Measurements from ENCODE around the gene MYLK.

DNA sequence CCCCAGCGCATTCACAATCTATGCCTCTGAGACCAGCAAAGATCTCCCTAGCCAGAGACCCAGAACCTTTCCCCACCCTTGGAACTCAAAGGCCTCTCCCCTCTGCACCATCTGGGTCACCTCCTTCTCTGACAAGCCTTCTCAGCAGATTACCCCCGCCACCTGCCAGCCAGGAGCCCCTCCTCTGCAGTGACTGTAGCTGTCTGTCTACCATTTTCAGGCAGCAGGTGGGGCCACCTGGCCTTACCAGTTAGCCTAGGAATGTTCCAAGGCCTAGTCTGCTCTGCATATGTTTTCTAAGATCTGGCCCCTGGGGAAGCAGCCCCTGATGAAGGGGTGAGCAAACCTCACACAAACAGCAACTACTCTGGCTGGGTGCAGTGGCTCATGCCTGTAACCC lies 2.4 kb downstream of the MYLK start:
- TF ChIP-seq, protein P1, sequence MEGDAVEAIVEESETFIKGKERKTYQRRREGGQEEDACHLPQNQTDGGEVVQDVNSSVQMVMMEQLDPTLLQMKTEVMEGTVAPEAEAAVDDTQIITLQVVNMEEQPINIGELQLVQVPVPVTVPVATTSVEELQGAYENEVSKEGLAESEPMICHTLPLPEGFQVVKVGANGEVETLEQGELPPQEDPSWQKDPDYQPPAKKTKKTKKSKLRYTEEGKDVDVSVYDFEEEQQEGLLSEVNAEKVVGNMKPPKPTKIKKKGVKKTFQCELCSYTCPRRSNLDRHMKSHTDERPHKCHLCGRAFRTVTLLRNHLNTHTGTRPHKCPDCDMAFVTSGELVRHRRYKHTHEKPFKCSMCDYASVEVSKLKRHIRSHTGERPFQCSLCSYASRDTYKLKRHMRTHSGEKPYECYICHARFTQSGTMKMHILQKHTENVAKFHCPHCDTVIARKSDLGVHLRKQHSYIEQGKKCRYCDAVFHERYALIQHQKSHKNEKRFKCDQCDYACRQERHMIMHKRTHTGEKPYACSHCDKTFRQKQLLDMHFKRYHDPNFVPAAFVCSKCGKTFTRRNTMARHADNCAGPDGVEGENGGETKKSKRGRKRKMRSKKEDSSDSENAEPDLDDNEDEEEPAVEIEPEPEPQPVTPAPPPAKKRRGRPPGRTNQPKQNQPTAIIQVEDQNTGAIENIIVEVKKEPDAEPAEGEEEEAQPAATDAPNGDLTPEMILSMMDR (IDR thresholded peaks at IDR 0.05; ENCODE audit: insufficient read depth, low read length): no peak
- TF ChIP-seq POLR2AphosphoS5 (IDR thresholded peaks at IDR 0.05; ENCODE audit: low read depth): no peak
- TF ChIP-seq GABPA (IDR thresholded peaks at IDR 0.05; ENCODE audit: low read depth): no peak
- TF ChIP-seq, protein P2, sequence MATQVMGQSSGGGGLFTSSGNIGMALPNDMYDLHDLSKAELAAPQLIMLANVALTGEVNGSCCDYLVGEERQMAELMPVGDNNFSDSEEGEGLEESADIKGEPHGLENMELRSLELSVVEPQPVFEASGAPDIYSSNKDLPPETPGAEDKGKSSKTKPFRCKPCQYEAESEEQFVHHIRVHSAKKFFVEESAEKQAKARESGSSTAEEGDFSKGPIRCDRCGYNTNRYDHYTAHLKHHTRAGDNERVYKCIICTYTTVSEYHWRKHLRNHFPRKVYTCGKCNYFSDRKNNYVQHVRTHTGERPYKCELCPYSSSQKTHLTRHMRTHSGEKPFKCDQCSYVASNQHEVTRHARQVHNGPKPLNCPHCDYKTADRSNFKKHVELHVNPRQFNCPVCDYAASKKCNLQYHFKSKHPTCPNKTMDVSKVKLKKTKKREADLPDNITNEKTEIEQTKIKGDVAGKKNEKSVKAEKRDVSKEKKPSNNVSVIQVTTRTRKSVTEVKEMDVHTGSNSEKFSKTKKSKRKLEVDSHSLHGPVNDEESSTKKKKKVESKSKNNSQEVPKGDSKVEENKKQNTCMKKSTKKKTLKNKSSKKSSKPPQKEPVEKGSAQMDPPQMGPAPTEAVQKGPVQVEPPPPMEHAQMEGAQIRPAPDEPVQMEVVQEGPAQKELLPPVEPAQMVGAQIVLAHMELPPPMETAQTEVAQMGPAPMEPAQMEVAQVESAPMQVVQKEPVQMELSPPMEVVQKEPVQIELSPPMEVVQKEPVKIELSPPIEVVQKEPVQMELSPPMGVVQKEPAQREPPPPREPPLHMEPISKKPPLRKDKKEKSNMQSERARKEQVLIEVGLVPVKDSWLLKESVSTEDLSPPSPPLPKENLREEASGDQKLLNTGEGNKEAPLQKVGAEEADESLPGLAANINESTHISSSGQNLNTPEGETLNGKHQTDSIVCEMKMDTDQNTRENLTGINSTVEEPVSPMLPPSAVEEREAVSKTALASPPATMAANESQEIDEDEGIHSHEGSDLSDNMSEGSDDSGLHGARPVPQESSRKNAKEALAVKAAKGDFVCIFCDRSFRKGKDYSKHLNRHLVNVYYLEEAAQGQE (IDR thresholded peaks at IDR 0.05; ENCODE audit: insufficient replicate concordance, low read depth): no peak
- TF ChIP-seq SPI1 (IDR thresholded peaks at IDR 0.05; ENCODE audit: borderline replicate concordance, low read depth): no peak

All from HL-60 (cell line).